Stimulated activated CD8-positive, alpha-beta memory T cell treated with anti-CD3 and anti-CD28 coated beads, Interleukin-2, amount 100 ng/mL, for 1 hour (primary cell): ENCODE data around the gene KIAA1755.

ENCODE experiments used
- DNase-seq, 2 donors: peaks; one replicate each; pipeline ENCODE4 v3.0.0-alpha.2; 2020; ENCODE audit warnings: low read depth in 2 of 2

Gene KIAA1755

GRCh38 chr20:38165089-38165965, 95.2 kb downstream of the KIAA1755 start, which contains the start of gene TGM2:
Gene TGM2 (minus strand): TSS chr20:38165270. CDS start chr20:38165198, 72 bp downstream.
- no peak for DNase-seq

GRCh38 chr20:38164624-38165088, 95.9 kb downstream of the KIAA1755 start:
- DNase-seq: no peak

- DNase-seq: no peak
Observed at GRCh38 chr20:38164069-38164468, 96.5 kb downstream of the KIAA1755 start.

GRCh38 chr20:38162878-38163875, 97.4 kb downstream of the KIAA1755 start:
- DNase-seq: no peak

GRCh38 chr20:38162149-38162548, 98.4 kb downstream of the KIAA1755 start:
- no peak for DNase-seq

- no peak for DNase-seq
Observed at GRCh38 chr20:38161412-38161774, 99.1 kb downstream of the KIAA1755 start.
